A549 (cell line): ENCODE measurements around the gene FCER1A. TPM values are rescaled to one million over a fixed set of nuclear protein-coding genes. Genes with fewer than 3 reads are reported as not detected.

ENCODE experiments used
- ATAC-seq, 2 experiments: fragments of 200-7000 bp in 1 of 2; fragments of >200 bp in 1 of 2; cut with Nextera tagmentation in 1 of 2; cut with Tn5 transposase in 1 of 2; 3 replicates each; pipeline versions ENCODE4 v1.8.0 to v1.9.1; 2018 to 2020; ENCODE audit warnings: mild to moderate bottlenecking in 1 of 2, moderate library complexity in 1 of 2
- CTCF ChIA-PET: fragments of 300-600 bp; sonication (Branson Sonifier 250); formaldehyde crosslinking; extraction: SDS; loops from one replicate; lab custom pipeline; 2021; ENCODE audit warnings: antibody characterized with exemption, inconsistent platforms; lab: Yijun Ruan, JAX
- POLR2A ChIA-PET: fragments of 350-600 bp; formaldehyde crosslinking; extraction: SDS; loops from one replicate; lab custom pipeline; 2021; ENCODE audit warnings: antibody characterized with exemption, inconsistent platforms; lab: Yijun Ruan, JAX
- DNase-seq, 2 experiments: peaks; one replicate each; pipeline versions ENCODE4 v3.0.0 to v3.0.0-alpha.2; 2011 to 2016; ENCODE audit warnings: low read depth in 1 of 2, low spot score in 1 of 2
- FAIRE-seq: peaks from 2 replicates; lab custom pipeline; 2011; peaks lifted over from hg19 to GRCh38; lab: Jason Lieb, UNC
- H3K27ac ChIP-seq, 2 experiments: fragments of >200 bp; sonication (Bioruptor Twin); formaldehyde crosslinking; 3 replicates each; pipeline ENCODE4 v1.5.1; 2016 to 2017
- H3K4me1 ChIP-seq: fragments of >200 bp; sonication (Bioruptor Twin); formaldehyde crosslinking; 3 replicates; pipeline ENCODE4 v1.6.1; 2016
- H3K4me2 ChIP-seq: fragments of >200 bp; sonication (Bioruptor Twin); formaldehyde crosslinking; 3 replicates; pipeline ENCODE4 v1.6.1; 2016
- H3K4me3 ChIP-seq: fragments of >200 bp; sonication (Bioruptor Twin); formaldehyde crosslinking; 3 replicates; pipeline ENCODE4 v1.5.1; 2016
- H3K9me3 ChIP-seq: fragments of >200 bp; sonication (Bioruptor Twin); formaldehyde crosslinking; 3 replicates; pipeline ENCODE4 v1.6.1; 2016
- CBX8 ChIP-seq: fragments of 200-600 bp; sonication (generic); IDR thresholded peaks from 2 replicates; pipeline ENCODE4 v1.6.1; 2016
- CEBPB ChIP-seq, 2 experiments: fragments of >200 bp in 1 of 2; sonication (Bioruptor Twin) in 1 of 2; formaldehyde crosslinking in 1 of 2; IDR thresholded peaks; 2 replicates each; pipeline ENCODE4 v1.6.1; 2012 to 2016
- CHD2 ChIP-seq: fragments of 150-350 bp; IDR thresholded peaks from 2 replicates; pipeline ENCODE4 v1.6.1; 2014; ENCODE audit warnings: low read length; ENCODE audit not compliant: partially characterized antibody
- CHD4 ChIP-seq: fragments of 200-600 bp; sonication (generic); IDR thresholded peaks from 2 replicates; pipeline ENCODE4 v1.6.1; 2016; ENCODE audit warnings: antibody characterized with exemption, mild to moderate bottlenecking, borderline replicate concordance
- FOXS1 ChIP-seq: fragments of 250-450 bp; sonication (Bioruptor Pico); IDR thresholded peaks from 2 replicates; pipeline ENCODE4 v1.5.0; 2020; ENCODE audit warnings: mild to moderate bottlenecking, moderate library complexity
- GATA3 ChIP-seq: IDR thresholded peaks from 2 replicates; pipeline ENCODE4 v1.6.1; 2012; ENCODE audit warnings: borderline replicate concordance
- HDAC2 ChIP-seq: fragments of 200-600 bp; sonication (generic); IDR thresholded peaks from 2 replicates; pipeline ENCODE4 v1.6.1; 2016
- HOXA7 ChIP-seq: fragments of 250-450 bp; sonication (Bioruptor Pico); IDR thresholded peaks from 2 replicates; pipeline ENCODE4 v1.5.0; 2020; ENCODE audit warnings: mild to moderate bottlenecking, moderate library complexity
- HOXB5 ChIP-seq: fragments of 250-450 bp; sonication (Bioruptor Pico); IDR thresholded peaks from 2 replicates; pipeline ENCODE4 v1.5.0; 2020; ENCODE audit warnings: mild to moderate bottlenecking, moderate library complexity
- MYC ChIP-seq: IDR thresholded peaks from 2 replicates; pipeline ENCODE4 v1.6.1; 2012; ENCODE audit warnings: mild to moderate bottlenecking, inconsistent platforms, low read length, improper control_type of control experiment, borderline replicate concordance
- NFE2L2 ChIP-seq: fragments of 150-350 bp; conservative IDR thresholded peaks from 2 replicates; pipeline ENCODE4 v1.6.1; 2014; ENCODE audit warnings: low read length
- RCOR1 ChIP-seq: fragments of 150-350 bp; IDR thresholded peaks from 2 replicates; pipeline ENCODE4 v1.6.1; 2014; ENCODE audit warnings: antibody characterized with exemption, low read length, low read depth
- RFX5 ChIP-seq: fragments of 450-650 bp; IDR thresholded peaks from 2 replicates; pipeline ENCODE4 v1.7.1; 2014; ENCODE audit warnings: antibody characterized with exemption, mild to moderate bottlenecking, moderate library complexity
- SMC3 ChIP-seq: fragments of >200 bp; sonication (Bioruptor Twin); formaldehyde crosslinking; IDR thresholded peaks from 3 replicates; pipeline ENCODE4 v1.6.1; 2018; ENCODE audit warnings: inconsistent platforms
- TFCP2L1 ChIP-seq: fragments of 250-450 bp; sonication (Bioruptor Pico); IDR thresholded peaks from 2 replicates; pipeline ENCODE4 v1.5.0; 2021; ENCODE audit warnings: mild to moderate bottlenecking
- ZC3H11A ChIP-seq: fragments of 450-650 bp; IDR thresholded peaks from 2 replicates; pipeline ENCODE4 v1.6.1; 2014; ENCODE audit warnings: antibody characterized with exemption, mild to moderate bottlenecking
- WGBS: methylation state at CpG from one replicate; pipeline ENCODE4 v1.1.6; 2017; ENCODE audit errors: missing lambda C conversion rate; 5-methylcytosine and 5-hydroxymethylcytosine counted together
- polyA minus RNA-seq: library from RNA; depleted of rRNA, polyadenylated mRNA; stranded (reverse); fragments of >200 nt; gene quantifications from 2 replicates; pipeline ENCODE4 v1.2.3, GENCODE V29; 2011; rRNA and poly(A)+ RNA removed
- polyA plus RNA-seq, 4 experiments: library from polyadenylated mRNA; depleted of rRNA in 3 of 4; stranded (reverse); fragments of >200 nt; fragmentation: RNase III in 1 of 4; extraction: RNeasy Plus Mini Kit Qiagen cat#74134 plus additional on column Dnase treatment in 1 of 4; gene quantifications; 2 replicates in 3 of 4; 3 replicates in 1 of 4; pipeline ENCODE4 v1.2.3, GENCODE V29; 2011 to 2017
- TF ChIP-seq, protein P1 (sequence below): fragments of 250-450 bp; sonication (Bioruptor Pico); IDR thresholded peaks from 2 replicates; pipeline ENCODE4 v1.5.0; 2020; ENCODE audit warnings: low read depth, mild to moderate bottlenecking, moderate library complexity
- TF ChIP-seq, protein P2 (sequence below): fragments of >200 bp; sonication (Bioruptor Twin); formaldehyde crosslinking; IDR thresholded peaks from 2 replicates; pipeline ENCODE4 v1.6.1; 2016
- TF ChIP-seq, protein P3 (sequence below): fragments of >200 bp; sonication (Bioruptor Twin); formaldehyde crosslinking; IDR thresholded peaks from 3 replicates; pipeline ENCODE4 v1.5.1; 2016
- TF ChIP-seq, protein P4 (sequence below): IDR thresholded peaks from 2 replicates; pipeline ENCODE4 v1.6.1; 2012
- TF ChIP-seq, protein P5 (sequence below): fragments of 450-650 bp; IDR thresholded peaks from 2 replicates; pipeline ENCODE4 v1.6.1; 2014; ENCODE audit warnings: antibody characterized with exemption
- TF ChIP-seq, protein P6 (sequence below): IDR thresholded peaks from 2 replicates; pipeline ENCODE4 v1.6.1; 2012

Gene FCER1A
- polyA plus RNA-seq (2011; rRNA removed) = 0.08 and 0.10 TPM in 2 replicates
- polyA plus RNA-seq (2012; cell fraction: cytosol; rRNA removed) = not detected in 2 replicates
- polyA plus RNA-seq (2012; cell fraction: nucleus; rRNA removed) = not detected in 2 replicates
- not detected in 3 replicates for polyA plus RNA-seq (2017; fragmentation: RNase III; extraction: RNeasy Plus Mini Kit Qiagen cat#74134 plus additional on column Dnase treatment)
- polyA minus RNA-seq = not detected in 2 replicates

DNA sequence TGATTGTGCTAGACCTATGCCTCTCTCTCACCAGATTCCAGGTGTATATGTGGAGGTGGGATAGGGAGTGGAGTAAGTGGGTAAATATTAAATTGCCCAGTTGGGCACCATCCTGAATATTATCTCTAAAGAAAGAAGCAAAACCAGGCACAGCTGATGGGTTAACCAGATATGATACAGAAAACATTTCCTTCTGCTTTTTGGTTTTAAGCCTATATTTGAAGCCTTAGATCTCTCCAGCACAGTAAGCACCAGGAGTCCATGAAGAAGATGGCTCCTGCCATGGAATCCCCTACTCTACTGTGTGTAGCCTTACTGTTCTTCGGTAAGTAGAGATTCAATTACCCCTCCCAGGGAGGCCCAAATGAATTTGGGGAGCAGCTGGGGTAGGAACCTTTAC is at the start of gene FCER1A:
TSS of gene FCER1A (plus strand) at position 242 of the 400 bp plus-strand sequence. CDS start at position 271, 29 bp downstream.
- ATAC-seq (no peak), DNase-seq (no peak), FAIRE-seq (no peak)
- CTCF ChIA-PET = interaction anchor here (0.9 to 1.6 kb wide), 2 partner anchors 103 to 141 kb away, joined by 3 read pairs; no protein-coding TSS in a partner anchor
- Histone ChIP-seq H3K27ac (no peak within 1 kb of the TSS), H3K4me1 (no peaks in the 10 kb centered on the region), H3K4me2 (no peak within 1 kb of the TSS), H3K4me3 (no peak within 1 kb of the TSS), H3K9me3 (no peaks in the 10 kb centered on the region)
- WGBS = 12% methylated on average over 1 of the region's 1 CpG
- POLR2A ChIA-PET = no interaction called here
- TF ChIP-seq, protein P1, sequence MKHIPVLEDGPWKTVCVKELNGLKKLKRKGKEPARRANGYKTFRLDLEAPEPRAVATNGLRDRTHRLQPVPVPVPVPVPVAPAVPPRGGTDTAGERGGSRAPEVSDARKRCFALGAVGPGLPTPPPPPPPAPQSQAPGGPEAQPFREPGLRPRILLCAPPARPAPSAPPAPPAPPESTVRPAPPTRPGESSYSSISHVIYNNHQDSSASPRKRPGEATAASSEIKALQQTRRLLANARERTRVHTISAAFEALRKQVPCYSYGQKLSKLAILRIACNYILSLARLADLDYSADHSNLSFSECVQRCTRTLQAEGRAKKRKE (CRISPR knock-in tag) = no peak
- TF ChIP-seq MYC (no peak), SMC3 (no peak), CHD2 (no peak), ZC3H11A (no peak), CEBPB (IDR thresholded peaks at IDR 0.05) (no peak)
- TF ChIP-seq, protein P2, sequence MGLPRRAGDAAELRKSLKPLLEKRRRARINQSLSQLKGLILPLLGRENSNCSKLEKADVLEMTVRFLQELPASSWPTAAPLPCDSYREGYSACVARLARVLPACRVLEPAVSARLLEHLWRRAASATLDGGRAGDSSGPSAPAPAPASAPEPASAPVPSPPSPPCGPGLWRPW = no peak
- TF ChIP-seq, protein P3, sequence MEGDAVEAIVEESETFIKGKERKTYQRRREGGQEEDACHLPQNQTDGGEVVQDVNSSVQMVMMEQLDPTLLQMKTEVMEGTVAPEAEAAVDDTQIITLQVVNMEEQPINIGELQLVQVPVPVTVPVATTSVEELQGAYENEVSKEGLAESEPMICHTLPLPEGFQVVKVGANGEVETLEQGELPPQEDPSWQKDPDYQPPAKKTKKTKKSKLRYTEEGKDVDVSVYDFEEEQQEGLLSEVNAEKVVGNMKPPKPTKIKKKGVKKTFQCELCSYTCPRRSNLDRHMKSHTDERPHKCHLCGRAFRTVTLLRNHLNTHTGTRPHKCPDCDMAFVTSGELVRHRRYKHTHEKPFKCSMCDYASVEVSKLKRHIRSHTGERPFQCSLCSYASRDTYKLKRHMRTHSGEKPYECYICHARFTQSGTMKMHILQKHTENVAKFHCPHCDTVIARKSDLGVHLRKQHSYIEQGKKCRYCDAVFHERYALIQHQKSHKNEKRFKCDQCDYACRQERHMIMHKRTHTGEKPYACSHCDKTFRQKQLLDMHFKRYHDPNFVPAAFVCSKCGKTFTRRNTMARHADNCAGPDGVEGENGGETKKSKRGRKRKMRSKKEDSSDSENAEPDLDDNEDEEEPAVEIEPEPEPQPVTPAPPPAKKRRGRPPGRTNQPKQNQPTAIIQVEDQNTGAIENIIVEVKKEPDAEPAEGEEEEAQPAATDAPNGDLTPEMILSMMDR = no peak

DNA sequence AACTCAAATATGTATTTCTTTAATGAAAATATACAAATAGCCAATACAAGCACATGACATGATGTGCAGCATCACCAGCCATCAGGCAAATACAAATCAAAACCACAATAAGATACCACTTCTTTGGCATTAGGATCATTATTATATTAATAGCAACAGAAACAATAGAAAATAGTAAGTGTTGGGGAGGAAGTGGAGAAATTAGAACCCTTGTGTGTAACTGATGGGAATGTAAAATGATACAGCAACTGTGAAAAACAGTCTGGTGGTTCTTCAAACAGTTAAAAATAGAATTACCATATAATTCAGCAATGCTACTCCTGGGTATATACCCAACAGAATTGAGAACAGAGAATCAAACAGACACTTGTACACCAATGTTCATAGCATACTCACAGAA is 40.8 kb upstream of the FCER1A start:
- TF ChIP-seq RCOR1 = no peak
- no peak for TF ChIP-seq CHD4
- no peak for TF ChIP-seq RFX5
- TF ChIP-seq NFE2L2 = no peak
- TF ChIP-seq, protein P3 = no peak
- no peak for TF ChIP-seq HOXB5 (CRISPR knock-in tag)
- TF ChIP-seq, protein P4, sequence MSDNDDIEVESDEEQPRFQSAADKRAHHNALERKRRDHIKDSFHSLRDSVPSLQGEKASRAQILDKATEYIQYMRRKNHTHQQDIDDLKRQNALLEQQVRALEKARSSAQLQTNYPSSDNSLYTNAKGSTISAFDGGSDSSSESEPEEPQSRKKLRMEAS = no peak
- no peak for TF ChIP-seq CHD2
- no peak for TF ChIP-seq HOXA7 (CRISPR knock-in tag)
- TF ChIP-seq, protein P5, sequence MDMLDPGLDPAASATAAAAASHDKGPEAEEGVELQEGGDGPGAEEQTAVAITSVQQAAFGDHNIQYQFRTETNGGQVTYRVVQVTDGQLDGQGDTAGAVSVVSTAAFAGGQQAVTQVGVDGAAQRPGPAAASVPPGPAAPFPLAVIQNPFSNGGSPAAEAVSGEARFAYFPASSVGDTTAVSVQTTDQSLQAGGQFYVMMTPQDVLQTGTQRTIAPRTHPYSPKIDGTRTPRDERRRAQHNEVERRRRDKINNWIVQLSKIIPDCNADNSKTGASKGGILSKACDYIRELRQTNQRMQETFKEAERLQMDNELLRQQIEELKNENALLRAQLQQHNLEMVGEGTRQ = no peak
- no peak for TF ChIP-seq FOXS1 (CRISPR knock-in tag)
- TF ChIP-seq CBX8 = no peak
- no peak for TF ChIP-seq CEBPB (IDR thresholded peaks at IDR 0.05)
- TF ChIP-seq TFCP2L1 = no peak
- TF ChIP-seq, protein P6, sequence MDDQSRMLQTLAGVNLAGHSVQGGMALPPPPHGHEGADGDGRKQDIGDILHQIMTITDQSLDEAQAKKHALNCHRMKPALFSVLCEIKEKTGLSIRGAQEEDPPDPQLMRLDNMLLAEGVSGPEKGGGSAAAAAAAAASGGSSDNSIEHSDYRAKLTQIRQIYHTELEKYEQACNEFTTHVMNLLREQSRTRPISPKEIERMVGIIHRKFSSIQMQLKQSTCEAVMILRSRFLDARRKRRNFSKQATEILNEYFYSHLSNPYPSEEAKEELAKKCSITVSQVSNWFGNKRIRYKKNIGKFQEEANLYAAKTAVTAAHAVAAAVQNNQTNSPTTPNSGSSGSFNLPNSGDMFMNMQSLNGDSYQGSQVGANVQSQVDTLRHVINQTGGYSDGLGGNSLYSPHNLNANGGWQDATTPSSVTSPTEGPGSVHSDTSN = no peak
- no peak for TF ChIP-seq HDAC2
- no peak for TF ChIP-seq GATA3
- Histone ChIP-seq H3K4me1 (no peaks in the 10 kb centered on the region), H3K4me2 (no peak overlapping the region), H3K9me3 (no peaks in the 10 kb centered on the region), H3K4me3 (no peak overlapping the region), H3K27ac (no peak overlapping the region)
- ATAC-seq (no peak), FAIRE-seq (no peak), DNase-seq (no peak)
- CTCF ChIA-PET = no interaction called here
- POLR2A ChIA-PET = no interaction called here
